Epithelial cell of proximal tubule (primary cell): ENCODE results near the gene UNC119B. TPM values are rescaled to one million over a fixed set of nuclear protein-coding genes. Genes with fewer than 3 reads are reported as not detected.

Experiments
- DNase-seq: peaks from one replicate; pipeline ENCODE4 v3.0.0-alpha.2; 2011; ENCODE audit warnings: low read depth
- H3K4me3 ChIP-seq: 2 replicates; pipeline ENCODE4 v1.5.1; 2011; ENCODE audit warnings: low read depth, mild to moderate bottlenecking, low read length
- CTCF ChIP-seq: conservative IDR thresholded peaks from 2 replicates; pipeline ENCODE4 v1.5.1; 2012; ENCODE audit warnings: low read depth, mild to moderate bottlenecking, low read length
- total RNA-seq: library from RNA; depleted of rRNA; stranded (reverse); fragments of >200 nt; gene quantifications from 2 replicates; pipeline ENCODE4 v1.2.3, GENCODE V29; 2015

The UNC119B gene
- total RNA-seq, 1 donor from 2014 or later, result 14.9 TPM

- peak overlapping the region; percentile 87 for H3K4me3 ChIP-seq
- DNase-seq, result no peak
- no peak for TF ChIP-seq CTCF
Observed at GRCh38 chr12:120689397-120690082, 20.7 kb upstream of the UNC119B start.

GRCh38 chr12:120690083-120690450 is 20.2 kb upstream of the UNC119B start:
- no peak for DNase-seq
- TF ChIP-seq CTCF, result no peak
- no peak overlapping the region for H3K4me3 ChIP-seq

- DNase-seq, result no peak
- no peak overlapping the region for H3K4me3 ChIP-seq
- TF ChIP-seq CTCF, result no peak
Observed at GRCh38 chr12:120690978-120691377, 19.3 kb upstream of the UNC119B start.

- no peak for TF ChIP-seq CTCF
- no peak for DNase-seq
- H3K4me3 ChIP-seq, result no peak overlapping the region
Observed at GRCh38 chr12:120692524-120693033, 17.7 kb upstream of the UNC119B start.

GRCh38 chr12:120693848-120694247 is 16.4 kb upstream of the UNC119B start:
- H3K4me3 ChIP-seq, result no peak overlapping the region
- no peak for TF ChIP-seq CTCF
- no peak for DNase-seq

- TF ChIP-seq CTCF, result no peak
- no peak overlapping the region for H3K4me3 ChIP-seq
- no peak for DNase-seq
Observed at GRCh38 chr12:120696626-120697025, 13.6 kb upstream of the UNC119B start.

- TF ChIP-seq CTCF, result no peak
- DNase-seq, result no peak
- no peak overlapping the region for H3K4me3 ChIP-seq
Observed at GRCh38 chr12:120697344-120697743, 12.9 kb upstream of the UNC119B start.
